HG02870 (cell line): ENCODE results near the gene PMAIP1.
"Not testable (repeated sequence)": the region's sequence is repeated elsewhere in the genome, so short reads cannot be mapped to it uniquely, and the experiment has no call there.

Experiments
- ATAC-seq: cut with Tn5 transposase; IDR thresholded peaks from one replicate; pipeline ENCODE4 v1.9.1; 2021; ENCODE audit warnings: mild to moderate bottlenecking, moderate library complexity; ENCODE audit not compliant: unreplicated experiment

PMAIP1 gene

GRCh38 chr18:59899298-59900221, at the start of gene PMAIP1:
Gene PMAIP1 (plus strand): TSS chr18:59899996. CDS start chr18:59900178, 182 bp downstream.
- ATAC-seq = peak; percentile 60

- no peak for ATAC-seq
These were observed 47.9 kb upstream of the PMAIP1 start for GRCh38 chr18:59851784-59852399.

- ATAC-seq = no peak
These were observed 47.2 kb upstream of the PMAIP1 start for GRCh38 chr18:59852548-59852947.

- ATAC-seq = no peak
These were observed 46.4 kb upstream of the PMAIP1 start for GRCh38 chr18:59853380-59853779.

GRCh38 chr18:59853988-59854387, 45.8 kb upstream of the PMAIP1 start:
- ATAC-seq = not testable (repeated sequence)

- ATAC-seq = no peak
These were observed 38.8 kb upstream of the PMAIP1 start for GRCh38 chr18:59861009-59861408.

- ATAC-seq = peak; percentile 70
These were observed 37.6 kb upstream of the PMAIP1 start for GRCh38 chr18:59861963-59862819.

GRCh38 chr18:59865241-59865986, 34.4 kb upstream of the PMAIP1 start:
- ATAC-seq = no peak

GRCh38 chr18:59866551-59867269, 33.1 kb upstream of the PMAIP1 start:
- ATAC-seq = no peak

GRCh38 chr18:59867337-59868104, 32.3 kb upstream of the PMAIP1 start:
- no peak for ATAC-seq

- ATAC-seq = no peak
These were observed 29.1 kb upstream of the PMAIP1 start for GRCh38 chr18:59870623-59871130.

GRCh38 chr18:59871711-59872362, 28.0 kb upstream of the PMAIP1 start:
- no peak for ATAC-seq

- no peak for ATAC-seq
These were observed 26.2 kb upstream of the PMAIP1 start for GRCh38 chr18:59873641-59874040.

GRCh38 chr18:59874166-59874565, 25.6 kb upstream of the PMAIP1 start:
- ATAC-seq = no peak

- ATAC-seq = peak; percentile 68
These were observed 23.5 kb upstream of the PMAIP1 start for GRCh38 chr18:59876310-59876626.

- ATAC-seq = no peak
These were observed 22.4 kb upstream of the PMAIP1 start for GRCh38 chr18:59877361-59877760.

GRCh38 chr18:59878644-59879043, 21.2 kb upstream of the PMAIP1 start:
- peak; percentile 67 for ATAC-seq
